Brain pericyte (primary cell): Measurements from ENCODE around the gene TACC3.
"Not testable (repeated sequence)": the region's sequence is repeated elsewhere in the genome, so short reads cannot be mapped to it uniquely, and the experiment has no call there.

Source experiments
- DNase-seq: peaks from one replicate; pipeline ENCODE4 v3.0.0-alpha.2; 2012; ENCODE audit warnings: low read depth, low spot score

TACC3 gene

GRCh38 chr4:1721003-1721665, at the start of gene TACC3, which contains the start of gene TMEM129:
TACC3 (plus strand) TSS chr4:1721521; CDS start chr4:1723422, 1,901 bp downstream.
TMEM129 (minus strand) TSS chr4:1721323; CDS start chr4:1720837, 486 bp downstream.
- peak; percentile 73 for DNase-seq

GRCh38 chr4:1673671-1674070, 47.6 kb upstream of the TACC3 start:
- DNase-seq, result no peak

GRCh38 chr4:1674682-1675081, 46.6 kb upstream of the TACC3 start:
- no peak for DNase-seq

GRCh38 chr4:1675136-1675801, 46.1 kb upstream of the TACC3 start:
- DNase-seq, result no peak

- DNase-seq, result no peak
Observed at GRCh38 chr4:1675802-1676137, 45.6 kb upstream of the TACC3 start.

GRCh38 chr4:1676605-1677525, 44.5 kb upstream of the TACC3 start:
- no peak for DNase-seq

- no peak for DNase-seq
Observed at GRCh38 chr4:1678244-1678643, 43.1 kb upstream of the TACC3 start.

- no peak for DNase-seq
Observed at GRCh38 chr4:1682860-1683259, 38.5 kb upstream of the TACC3 start.

GRCh38 chr4:1683261-1683735, 38.0 kb upstream of the TACC3 start:
- peak; percentile 39 for DNase-seq

- DNase-seq, result no peak
Observed at GRCh38 chr4:1683736-1684505, 37.4 kb upstream of the TACC3 start, which contains the start of gene FAM53A. FAM53A (minus strand) TSS chr4:1684313; CDS start chr4:1668741, 15,572 bp downstream.

- DNase-seq, result peak; percentile 29
Observed at GRCh38 chr4:1684506-1685234, 36.7 kb upstream of the TACC3 start.

GRCh38 chr4:1685235-1686150, 35.8 kb upstream of the TACC3 start:
- DNase-seq, result no peak

- no peak for DNase-seq
Observed at GRCh38 chr4:1686440-1687036, 34.8 kb upstream of the TACC3 start.

GRCh38 chr4:1690698-1691097, 30.6 kb upstream of the TACC3 start:
- no peak for DNase-seq

GRCh38 chr4:1691737-1692373, 29.5 kb upstream of the TACC3 start:
- DNase-seq, result no peak

- no peak for DNase-seq
Observed at GRCh38 chr4:1693131-1693896, 28.0 kb upstream of the TACC3 start.

- no peak for DNase-seq
Observed at GRCh38 chr4:1695913-1696312, 25.4 kb upstream of the TACC3 start.

- DNase-seq, result not testable (repeated sequence)
Observed at GRCh38 chr4:1701671-1702070, 19.6 kb upstream of the TACC3 start.
